GM12874 (cell line): ENCODE measurements around the gene ACSF2.
A peak's percentile ranks its signal among the peaks of the same experiment; 100 is the strongest.

ENCODE experiments used
- TF ChIP-seq, protein P1 (sequence below): IDR thresholded peaks from 2 replicates; pipeline ENCODE4 v1.5.1; 2011; ENCODE audit warnings: low read depth, mild to moderate bottlenecking, control low read depth, low read length, moderate library complexity; ENCODE audit not compliant: insufficient read depth

Gene ACSF2

DNA sequence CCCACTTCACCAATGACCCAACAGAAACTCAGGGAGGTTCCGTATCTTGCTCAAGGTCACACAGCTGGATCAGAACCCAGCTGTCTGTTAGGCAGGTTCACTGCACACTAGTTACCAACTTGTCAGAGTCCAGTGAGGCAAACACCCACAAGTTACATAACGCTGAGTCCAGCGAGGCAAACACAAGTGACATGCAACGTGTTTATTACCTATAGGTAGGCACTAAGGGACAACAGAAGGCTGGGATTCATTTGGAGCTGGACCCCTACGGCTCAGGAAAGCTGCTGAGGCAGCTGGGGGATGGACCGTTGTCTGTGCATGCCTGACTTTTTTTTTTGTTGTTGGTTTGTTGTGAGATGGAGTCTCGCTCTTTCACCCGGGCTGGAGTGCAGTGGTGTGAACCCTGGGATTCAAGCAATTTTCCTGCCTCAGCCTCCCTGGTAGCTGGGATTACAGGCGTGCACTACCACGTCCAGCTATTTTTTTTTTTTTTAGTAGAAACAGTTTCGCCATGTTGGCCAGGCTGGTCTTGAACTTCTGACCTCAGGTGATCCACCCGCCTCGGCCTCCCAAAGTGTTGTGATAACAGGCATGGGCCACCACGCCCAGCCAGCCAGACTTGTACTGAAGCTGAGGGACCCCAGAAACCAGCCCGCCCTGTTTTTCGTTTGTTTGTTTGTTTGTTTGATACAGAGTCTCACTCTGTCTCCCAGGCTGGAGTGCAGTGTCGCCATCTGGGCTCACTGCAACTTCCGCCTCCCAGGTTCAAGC is 50.7 kb downstream of the ACSF2 start:
- TF ChIP-seq, protein P1, sequence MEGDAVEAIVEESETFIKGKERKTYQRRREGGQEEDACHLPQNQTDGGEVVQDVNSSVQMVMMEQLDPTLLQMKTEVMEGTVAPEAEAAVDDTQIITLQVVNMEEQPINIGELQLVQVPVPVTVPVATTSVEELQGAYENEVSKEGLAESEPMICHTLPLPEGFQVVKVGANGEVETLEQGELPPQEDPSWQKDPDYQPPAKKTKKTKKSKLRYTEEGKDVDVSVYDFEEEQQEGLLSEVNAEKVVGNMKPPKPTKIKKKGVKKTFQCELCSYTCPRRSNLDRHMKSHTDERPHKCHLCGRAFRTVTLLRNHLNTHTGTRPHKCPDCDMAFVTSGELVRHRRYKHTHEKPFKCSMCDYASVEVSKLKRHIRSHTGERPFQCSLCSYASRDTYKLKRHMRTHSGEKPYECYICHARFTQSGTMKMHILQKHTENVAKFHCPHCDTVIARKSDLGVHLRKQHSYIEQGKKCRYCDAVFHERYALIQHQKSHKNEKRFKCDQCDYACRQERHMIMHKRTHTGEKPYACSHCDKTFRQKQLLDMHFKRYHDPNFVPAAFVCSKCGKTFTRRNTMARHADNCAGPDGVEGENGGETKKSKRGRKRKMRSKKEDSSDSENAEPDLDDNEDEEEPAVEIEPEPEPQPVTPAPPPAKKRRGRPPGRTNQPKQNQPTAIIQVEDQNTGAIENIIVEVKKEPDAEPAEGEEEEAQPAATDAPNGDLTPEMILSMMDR: no peak

DNA sequence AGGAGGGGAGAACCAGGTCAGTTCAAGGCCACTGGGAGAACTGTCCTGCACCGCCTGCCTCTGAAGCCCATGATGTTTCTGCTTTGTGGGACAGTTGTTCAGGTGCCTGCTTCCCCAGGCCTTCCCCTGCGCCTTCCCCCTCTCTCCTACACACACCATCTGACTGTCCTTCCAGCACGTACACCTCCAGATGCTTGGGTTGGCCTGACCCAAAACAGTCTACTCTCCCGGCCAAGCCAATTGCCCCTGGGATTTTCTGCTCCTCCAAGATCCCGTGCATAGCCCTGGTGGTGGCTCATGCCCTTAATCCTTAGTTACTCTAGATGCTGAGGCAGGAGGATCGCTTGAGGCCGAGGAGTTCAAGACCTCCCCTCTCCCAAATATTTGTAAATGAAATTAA is 52.0 kb downstream of the ACSF2 start:
- TF ChIP-seq, protein P1: no peak

DNA sequence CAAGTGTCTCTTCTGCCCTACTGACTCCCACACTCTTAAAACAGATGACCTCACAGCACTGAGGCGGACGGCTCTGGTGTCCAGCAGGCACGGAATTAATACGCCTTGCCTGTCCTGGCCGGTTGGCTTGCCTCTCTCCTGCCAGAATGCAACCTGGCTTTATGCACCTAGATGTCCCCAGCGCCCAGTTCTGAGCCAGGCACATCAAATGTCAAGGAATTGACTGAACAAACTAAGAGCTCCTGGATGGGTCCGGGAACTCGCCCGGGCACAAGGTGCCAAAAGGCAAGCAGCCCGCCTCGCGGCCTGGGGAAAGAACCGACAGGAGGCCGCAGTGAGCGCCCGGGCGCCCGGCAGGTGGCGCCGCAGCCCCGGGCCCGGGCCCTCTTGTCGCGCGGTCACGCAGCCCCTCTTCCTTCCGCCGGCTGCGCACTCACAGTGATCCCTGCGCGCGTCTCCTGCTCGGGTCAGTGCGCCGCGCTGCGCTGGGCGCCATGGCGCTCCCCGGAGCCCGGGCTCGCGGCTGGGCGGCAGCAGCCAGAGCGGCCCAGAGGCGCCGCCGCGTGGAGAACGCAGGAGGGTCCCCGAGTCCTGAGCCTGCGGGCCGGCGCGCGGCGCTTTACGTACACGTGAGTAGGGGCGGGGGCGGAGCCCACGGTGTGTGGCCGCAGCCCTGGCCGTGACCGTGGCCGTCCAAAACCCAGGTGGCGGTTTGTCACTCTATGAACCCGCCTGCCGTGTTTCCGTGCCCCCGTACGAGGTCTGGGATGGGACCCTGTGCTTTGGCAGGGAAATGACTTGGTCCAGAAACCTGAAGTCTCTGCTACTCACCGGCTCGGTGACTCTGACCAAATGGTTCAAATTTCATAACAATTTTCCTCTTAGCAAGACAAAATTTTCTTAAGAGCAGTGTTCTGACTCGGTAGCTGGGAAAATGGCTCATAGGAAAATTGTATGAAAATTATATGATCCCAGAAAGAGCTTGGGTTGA is 52.7 kb downstream of the ACSF2 start, which contains the start of gene RSAD1:
Gene RSAD1 (plus strand): TSS at position 470 of the 991 bp plus-strand sequence. CDS start 25 bp downstream, at position 495.
- TF ChIP-seq, protein P1: peak; percentile 93

DNA sequence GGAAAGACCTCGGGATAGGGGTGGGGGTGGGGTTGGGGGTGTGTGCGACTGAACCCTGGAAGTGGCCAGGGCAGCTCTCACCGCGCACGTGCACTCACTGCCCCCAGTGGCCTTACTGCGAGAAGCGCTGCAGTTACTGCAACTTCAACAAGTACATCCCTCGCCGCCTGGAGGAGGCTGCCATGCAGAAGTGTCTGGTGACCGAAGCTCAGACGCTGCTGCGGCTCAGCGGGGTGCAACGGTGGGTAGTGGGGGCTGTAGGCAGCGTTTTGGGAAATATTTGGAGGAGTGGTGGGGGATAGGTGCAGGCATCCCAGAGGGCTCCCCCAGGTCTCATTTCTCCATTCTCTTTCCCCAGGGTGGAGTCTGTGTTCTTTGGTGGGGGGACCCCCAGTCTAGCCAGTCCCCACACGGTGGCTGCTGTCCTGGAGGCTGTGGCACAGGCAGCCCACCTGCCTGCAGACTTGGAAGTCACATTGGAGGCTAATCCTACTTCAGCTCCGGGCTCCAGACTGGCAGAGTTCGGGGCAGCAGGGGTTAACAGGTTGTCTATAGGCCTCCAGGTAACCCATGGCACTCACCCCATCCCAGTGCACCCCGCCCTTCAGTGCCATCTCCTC is 53.6 kb downstream of the ACSF2 start:
- TF ChIP-seq, protein P1: peak; percentile 76

DNA sequence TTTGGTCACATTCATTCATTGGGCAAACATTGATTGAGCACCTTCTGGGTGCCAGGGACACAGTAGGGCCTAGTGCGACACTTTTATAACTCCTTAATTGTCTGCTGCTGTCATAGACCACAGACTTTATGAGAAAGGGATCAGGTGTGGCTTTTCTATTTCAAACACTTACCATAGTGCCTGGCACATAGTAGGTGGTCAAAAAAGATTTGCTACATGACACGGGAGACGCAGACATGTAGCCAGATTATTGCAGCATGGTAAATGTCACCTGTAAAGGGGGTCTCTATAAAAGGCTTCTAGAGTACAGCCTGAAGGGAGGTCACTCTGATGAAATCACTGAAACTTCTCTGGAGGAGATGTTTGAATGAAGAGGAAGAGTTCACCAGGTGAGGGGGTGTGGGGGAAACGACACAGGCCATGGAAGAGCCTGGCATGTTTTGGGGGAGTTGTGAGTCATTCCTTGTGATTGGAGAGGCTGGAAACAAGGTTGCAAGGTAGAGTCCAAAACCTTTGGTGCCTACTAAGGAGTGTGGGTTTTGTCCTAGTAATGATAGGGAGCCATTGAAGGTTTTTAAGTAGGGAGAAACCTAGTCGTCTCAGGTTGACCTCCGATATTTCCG is 54.2 kb downstream of the ACSF2 start:
- TF ChIP-seq, protein P1: no peak

DNA sequence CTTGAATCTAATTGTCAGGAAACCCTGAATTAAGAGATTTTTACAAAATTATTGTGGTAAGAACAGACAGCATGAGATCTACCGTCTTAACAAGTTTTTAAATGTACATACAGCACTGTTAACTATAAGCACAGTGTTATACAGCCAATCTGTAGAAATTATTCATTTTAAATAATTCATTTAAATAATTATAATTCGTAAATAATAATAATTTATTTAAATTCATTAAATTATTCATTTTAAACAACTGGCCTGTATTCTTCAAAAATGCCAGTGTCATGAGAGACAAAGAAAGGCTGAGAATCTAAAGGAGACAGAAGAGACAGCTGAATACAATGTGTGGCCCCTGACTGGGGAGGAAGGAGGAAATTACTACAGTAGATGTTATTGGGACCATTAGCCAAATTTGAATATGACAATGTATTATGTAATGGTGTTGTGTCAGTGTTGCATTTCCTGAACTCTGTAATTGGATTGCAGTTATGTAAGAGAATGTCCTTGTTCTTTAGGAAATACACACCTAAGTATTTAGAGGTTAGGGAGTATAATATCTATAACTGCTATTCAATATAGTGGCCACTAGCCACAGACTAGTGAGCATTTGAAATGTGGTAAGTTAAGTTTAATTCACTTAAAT is 55.0 kb downstream of the ACSF2 start:
- TF ChIP-seq, protein P1: no peak
